ENCODE data around the gene FTL.

GRCh38 chr19:48991011-48991609, 26.0 kb downstream of the FTL start:
- TF ChIP-seq CTCF (IDR thresholded peaks at IDR 0.05) (no peak), POLR2A (IDR thresholded peaks at IDR 0.05) (no peak)

All from tibial nerve (tissue), 3 donors.